ENCODE measurements around the gene ANKAR. TPM values are rescaled to one million over a fixed set of nuclear protein-coding genes. Genes with fewer than 3 reads are reported as not detected.
A peak's percentile ranks its signal among the peaks of the same experiment; 100 is the strongest.
"Not testable (repeated sequence)": the region's sequence is repeated elsewhere in the genome, so short reads cannot be mapped to it uniquely, and the experiment has no call there.

Gene ANKAR
- total RNA-seq, 1 donor: 14.9 TPM

GRCh38 chr2:189641590-189641989 lies 32.9 kb upstream of the ANKAR start:
- DNase-seq (ENCODE audit: low read depth): peak; percentile 71
- TF ChIP-seq CTCF (IDR thresholded peaks at IDR 0.05; ENCODE audit: insufficient read depth, low read length): no peak
- no peak overlapping the region for H3K4me3 ChIP-seq (ENCODE audit: low read depth, low read length)

- H3K4me3 ChIP-seq (ENCODE audit: low read depth, low read length): no peak overlapping the region
- no peak for DNase-seq (ENCODE audit: low read depth)
- TF ChIP-seq CTCF (IDR thresholded peaks at IDR 0.05; ENCODE audit: insufficient read depth, low read length): no peak
These were observed 27.9 kb upstream of the ANKAR start for GRCh38 chr2:189646521-189646920.

- TF ChIP-seq CTCF (IDR thresholded peaks at IDR 0.05; ENCODE audit: insufficient read depth, low read length): no peak
- peak; percentile 62 for DNase-seq (ENCODE audit: low read depth)
- no peak overlapping the region for H3K4me3 ChIP-seq (ENCODE audit: low read depth, low read length)
These were observed 25.5 kb upstream of the ANKAR start for GRCh38 chr2:189648846-189649509.

GRCh38 chr2:189651284-189651683 lies 23.2 kb upstream of the ANKAR start:
- TF ChIP-seq CTCF (IDR thresholded peaks at IDR 0.05; ENCODE audit: insufficient read depth, low read length): no peak
- no peak for DNase-seq (ENCODE audit: low read depth)
- H3K4me3 ChIP-seq (ENCODE audit: low read depth, low read length): no peak overlapping the region

GRCh38 chr2:189653464-189653863 lies 21.0 kb upstream of the ANKAR start:
- not testable (repeated sequence) for DNase-seq (ENCODE audit: low read depth); H3K4me3 ChIP-seq (ENCODE audit: low read depth, low read length)

GRCh38 chr2:189654641-189655040 lies 19.8 kb upstream of the ANKAR start:
- H3K4me3 ChIP-seq (ENCODE audit: low read depth, low read length): no peak overlapping the region
- DNase-seq (ENCODE audit: low read depth): peak; percentile 36
- no peak for TF ChIP-seq CTCF (IDR thresholded peaks at IDR 0.05; ENCODE audit: insufficient read depth, low read length)

- H3K4me3 ChIP-seq (ENCODE audit: low read depth, low read length): no peak overlapping the region
- DNase-seq (ENCODE audit: low read depth): peak; percentile 98
- TF ChIP-seq CTCF (IDR thresholded peaks at IDR 0.05; ENCODE audit: insufficient read depth, low read length): no peak
These were observed 16.6 kb upstream of the ANKAR start for GRCh38 chr2:189657867-189658266.

All from fibroblast of the aortic adventitia (primary cell).